Mesothelial cell of epicardium (in vitro differentiated cells): ENCODE data around the gene LMOD2. TPM values are rescaled to one million over a fixed set of nuclear protein-coding genes. Genes with fewer than 3 reads are reported as not detected.

Experiments used
- DNase-seq, 2 experiments: peaks; one replicate each; pipeline ENCODE4 v3.0.0; 2021; ENCODE audit warnings: low spot score in 2 of 2; ENCODE audit not compliant: unreplicated experiment in 2 of 2
- H3K27ac Mint-ChIP-seq: 2 replicates; pipeline ENCODE4 v1.8.0; 2021; ENCODE audit warnings: mixed read lengths
- H3K27me3 Mint-ChIP-seq: 2 replicates; pipeline ENCODE4 v1.8.0; 2021; ENCODE audit warnings: low read depth, mixed read lengths
- H3K36me3 Mint-ChIP-seq: 2 replicates; pipeline ENCODE4 v1.8.0; 2021; ENCODE audit warnings: mixed read lengths
- H3K4me1 Mint-ChIP-seq: 2 replicates; pipeline ENCODE4 v1.8.0; 2021; ENCODE audit warnings: mixed read lengths
- H3K4me3 Mint-ChIP-seq: 2 replicates; pipeline ENCODE4 v1.8.0; 2021; ENCODE audit warnings: mild to moderate bottlenecking, moderate library complexity, mixed read lengths
- H3K9me3 Mint-ChIP-seq: 2 replicates; pipeline ENCODE4 v1.8.0; 2021; ENCODE audit warnings: mixed read lengths
- CTCF ChIP-seq: fragments of 200-600 bp; sonication (generic); IDR thresholded peaks from one replicate; pipeline ENCODE4 v1.5.0; 2021; ENCODE audit warnings: antibody characterized with exemption; ENCODE audit not compliant: unreplicated experiment
- total RNA-seq: library from RNA; stranded (reverse); gene quantifications from 3 replicates; pipeline ENCODE4 v1.2.1, GENCODE V29; 2021

The LMOD2 gene
- total RNA-seq, 1 donor from 2014 or later = not detected

- Mint-ChIP-seq H3K9me3 (no peaks in the 10 kb centered on the region), H3K4me1 (peaks cover 34% of the 10 kb centered on the region), H3K4me3 (no peak overlapping the region), H3K27me3 (no peaks in the 10 kb centered on the region), H3K36me3 (peaks cover 21% of the 10 kb centered on the region), H3K27ac (peak overlapping the region; percentile 21)
- no peak for DNase-seq
- TF ChIP-seq CTCF = no peak
Observed at GRCh38 chr7:123709525-123709924, 53.9 kb downstream of the LMOD2 start.

GRCh38 chr7:123710683-123711082, 55.0 kb downstream of the LMOD2 start:
- no peak overlapping the region for H3K4me3 Mint-ChIP-seq
- no peak for TF ChIP-seq CTCF
- H3K36me3 Mint-ChIP-seq = peaks cover 14% of the 10 kb centered on the region
- DNase-seq = no peak
- H3K27me3 Mint-ChIP-seq = no peaks in the 10 kb centered on the region
- peaks cover 36% of the 10 kb centered on the region for H3K4me1 Mint-ChIP-seq
- peak overlapping the region; percentile 67 for H3K27ac Mint-ChIP-seq
- H3K9me3 Mint-ChIP-seq = no peaks in the 10 kb centered on the region

- H3K27me3 Mint-ChIP-seq = no peaks in the 10 kb centered on the region
- H3K36me3 Mint-ChIP-seq = peaks cover 8% of the 10 kb centered on the region
- H3K4me3 Mint-ChIP-seq = no peak overlapping the region
- H3K4me1 Mint-ChIP-seq = peaks cover 36% of the 10 kb centered on the region
- no peak for TF ChIP-seq CTCF
- H3K9me3 Mint-ChIP-seq = no peaks in the 10 kb centered on the region
- peak overlapping the region; percentile 39 for H3K27ac Mint-ChIP-seq
- DNase-seq = no peak
Observed at GRCh38 chr7:123711832-123712293, 56.2 kb downstream of the LMOD2 start.

- Mint-ChIP-seq H3K27ac (no peak overlapping the region), H3K4me1 (peaks cover 36% of the 10 kb centered on the region), H3K36me3 (peaks cover 8% of the 10 kb centered on the region), H3K9me3 (no peaks in the 10 kb centered on the region), H3K4me3 (no peak overlapping the region), H3K27me3 (no peaks in the 10 kb centered on the region)
- no peak for DNase-seq
- no peak for TF ChIP-seq CTCF
Observed at GRCh38 chr7:123712619-123713018, 57.0 kb downstream of the LMOD2 start.

Other genes starting within 250 kb of the LMOD2 start
- gene IQUB, start 121.3 kb upstream of the LMOD2 start, total RNA-seq = 0.72 to 0.97 TPM (median 0.93 TPM) in 3 replicates
- 71.8 to 78.2 TPM (median 72.9 TPM) in 3 replicates for gene NDUFA5, start 98.0 kb upstream of the LMOD2 start, total RNA-seq
- gene ASB15, start 54.0 kb upstream of the LMOD2 start, total RNA-seq = not detected in 3 replicates
- 34.8 to 35.7 TPM (median 35.0 TPM) in 3 replicates for gene WASL, start 93.1 kb downstream of the LMOD2 start, total RNA-seq
- not detected in 3 replicates for gene HYAL4, start 189.3 kb downstream of the LMOD2 start, total RNA-seq